SK-N-SH (cell line): ENCODE results near the gene TDRD10.

ENCODE experiments used
- CTCF ChIP-seq: fragments of 200-600 bp; sonication (generic); IDR thresholded peaks from 2 replicates; pipeline ENCODE4 v1.6.1; 2017; ENCODE audit warnings: antibody characterized with exemption, mild to moderate bottlenecking, moderate library complexity
- GABPA ChIP-seq: IDR thresholded peaks from 2 replicates; pipeline ENCODE4 v1.4.0; 2012; ENCODE audit warnings: low read depth, mild to moderate bottlenecking
- POLR2AphosphoS5 ChIP-seq: IDR thresholded peaks from 2 replicates; pipeline ENCODE4 v1.6.1; 2012; ENCODE audit warnings: low read depth, low read length
- SMC3 ChIP-seq: IDR thresholded peaks from 2 replicates; pipeline ENCODE4 v1.6.1; 2012; ENCODE audit warnings: low read depth, low read length, improper control_type of control experiment
- TAF1 ChIP-seq: IDR thresholded peaks from 2 replicates; pipeline ENCODE4 v1.6.1; 2012; ENCODE audit warnings: low read depth, mild to moderate bottlenecking, low read length, moderate library complexity, borderline replicate concordance
- TCF12 ChIP-seq: IDR thresholded peaks from 2 replicates; pipeline ENCODE4 v1.4.0; 2012
- TF ChIP-seq, protein P1 (sequence below): fragments of 150-350 bp; IDR thresholded peaks from 2 replicates; pipeline ENCODE4 v1.6.1; 2016; ENCODE audit warnings: mild to moderate bottlenecking, low read depth, low read length
- TF ChIP-seq, protein P2 (sequence below): fragments of 150-350 bp; IDR thresholded peaks from 2 replicates; pipeline ENCODE4 v1.6.1; 2017; ENCODE audit warnings: antibody characterized with exemption, low read length, low read depth, borderline replicate concordance

- no peak for TF ChIP-seq CTCF
- TF ChIP-seq, protein P1, sequence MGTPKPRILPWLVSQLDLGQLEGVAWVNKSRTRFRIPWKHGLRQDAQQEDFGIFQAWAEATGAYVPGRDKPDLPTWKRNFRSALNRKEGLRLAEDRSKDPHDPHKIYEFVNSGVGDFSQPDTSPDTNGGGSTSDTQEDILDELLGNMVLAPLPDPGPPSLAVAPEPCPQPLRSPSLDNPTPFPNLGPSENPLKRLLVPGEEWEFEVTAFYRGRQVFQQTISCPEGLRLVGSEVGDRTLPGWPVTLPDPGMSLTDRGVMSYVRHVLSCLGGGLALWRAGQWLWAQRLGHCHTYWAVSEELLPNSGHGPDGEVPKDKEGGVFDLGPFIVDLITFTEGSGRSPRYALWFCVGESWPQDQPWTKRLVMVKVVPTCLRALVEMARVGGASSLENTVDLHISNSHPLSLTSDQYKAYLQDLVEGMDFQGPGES = no peak
- TF ChIP-seq TCF12 = no peak
- TF ChIP-seq TAF1 = no peak
- TF ChIP-seq, protein P2, sequence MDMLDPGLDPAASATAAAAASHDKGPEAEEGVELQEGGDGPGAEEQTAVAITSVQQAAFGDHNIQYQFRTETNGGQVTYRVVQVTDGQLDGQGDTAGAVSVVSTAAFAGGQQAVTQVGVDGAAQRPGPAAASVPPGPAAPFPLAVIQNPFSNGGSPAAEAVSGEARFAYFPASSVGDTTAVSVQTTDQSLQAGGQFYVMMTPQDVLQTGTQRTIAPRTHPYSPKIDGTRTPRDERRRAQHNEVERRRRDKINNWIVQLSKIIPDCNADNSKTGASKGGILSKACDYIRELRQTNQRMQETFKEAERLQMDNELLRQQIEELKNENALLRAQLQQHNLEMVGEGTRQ = no peak
- TF ChIP-seq SMC3 = no peak
- no peak for TF ChIP-seq GABPA
- no peak for TF ChIP-seq POLR2AphosphoS5
These were observed 34.6 kb downstream of the TDRD10 start for GRCh38 chr1:154536570-154536969.
